OCI-LY1 (cell line): Measurements from ENCODE around the gene HACD2.

Source experiments
- EZH2 ChIP-seq: fragments of 200-600 bp; sonication (generic), shearing (Covaris generic); IDR thresholded peaks from 2 replicates; pipeline ENCODE4 v1.8.0; 2017; ENCODE audit warnings: borderline replicate concordance, mixed run types, mild to moderate bottlenecking, antibody characterized with exemption, low read length, moderate library complexity, mixed read lengths
- TF ChIP-seq, protein P1 (sequence below): fragments of 200-600 bp; sonication (generic), shearing (Covaris generic); IDR thresholded peaks from 2 replicates; pipeline ENCODE4 v1.5.1; 2017; ENCODE audit warnings: mild to moderate bottlenecking, antibody characterized with exemption, low read length, moderate library complexity, mixed read lengths

DNA sequence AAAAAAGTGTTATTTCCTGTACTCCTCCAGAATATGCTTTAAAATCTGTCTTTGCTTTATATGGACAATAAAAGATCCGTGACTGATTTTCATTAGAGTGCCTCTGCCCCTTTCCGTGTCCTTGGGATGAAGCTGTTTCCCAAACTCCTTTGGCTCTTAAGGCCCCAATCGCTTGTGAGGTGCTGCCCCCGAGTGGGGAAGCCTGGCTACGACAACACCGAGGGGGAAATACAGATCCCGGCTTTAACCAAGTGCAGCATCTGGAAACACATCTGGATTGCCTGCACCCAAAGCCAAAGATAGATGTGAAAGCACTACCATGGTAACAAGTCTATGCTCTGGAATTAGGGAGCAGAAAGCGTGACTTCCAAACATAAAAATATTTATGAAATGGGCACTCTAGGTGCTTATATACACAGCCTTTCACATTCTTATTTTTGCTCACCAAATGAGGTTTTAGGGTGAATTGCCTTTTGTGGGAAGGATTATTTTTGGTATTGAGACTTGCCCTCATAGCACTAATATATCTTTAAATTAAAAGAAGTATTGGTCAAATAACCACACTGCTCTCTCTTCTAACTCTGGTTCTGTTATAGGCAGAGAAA is 95.4 kb downstream of the HACD2 start:
- TF ChIP-seq, protein P1, sequence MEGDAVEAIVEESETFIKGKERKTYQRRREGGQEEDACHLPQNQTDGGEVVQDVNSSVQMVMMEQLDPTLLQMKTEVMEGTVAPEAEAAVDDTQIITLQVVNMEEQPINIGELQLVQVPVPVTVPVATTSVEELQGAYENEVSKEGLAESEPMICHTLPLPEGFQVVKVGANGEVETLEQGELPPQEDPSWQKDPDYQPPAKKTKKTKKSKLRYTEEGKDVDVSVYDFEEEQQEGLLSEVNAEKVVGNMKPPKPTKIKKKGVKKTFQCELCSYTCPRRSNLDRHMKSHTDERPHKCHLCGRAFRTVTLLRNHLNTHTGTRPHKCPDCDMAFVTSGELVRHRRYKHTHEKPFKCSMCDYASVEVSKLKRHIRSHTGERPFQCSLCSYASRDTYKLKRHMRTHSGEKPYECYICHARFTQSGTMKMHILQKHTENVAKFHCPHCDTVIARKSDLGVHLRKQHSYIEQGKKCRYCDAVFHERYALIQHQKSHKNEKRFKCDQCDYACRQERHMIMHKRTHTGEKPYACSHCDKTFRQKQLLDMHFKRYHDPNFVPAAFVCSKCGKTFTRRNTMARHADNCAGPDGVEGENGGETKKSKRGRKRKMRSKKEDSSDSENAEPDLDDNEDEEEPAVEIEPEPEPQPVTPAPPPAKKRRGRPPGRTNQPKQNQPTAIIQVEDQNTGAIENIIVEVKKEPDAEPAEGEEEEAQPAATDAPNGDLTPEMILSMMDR = peak; percentile 94
- TF ChIP-seq EZH2 = no peak
